Measurements from ENCODE around the gene TRIOBP.
"Not testable (repeated sequence)": the region's sequence is repeated elsewhere in the genome, so short reads cannot be mapped to it uniquely, and the experiment has no call there.

The TRIOBP gene

DNA sequence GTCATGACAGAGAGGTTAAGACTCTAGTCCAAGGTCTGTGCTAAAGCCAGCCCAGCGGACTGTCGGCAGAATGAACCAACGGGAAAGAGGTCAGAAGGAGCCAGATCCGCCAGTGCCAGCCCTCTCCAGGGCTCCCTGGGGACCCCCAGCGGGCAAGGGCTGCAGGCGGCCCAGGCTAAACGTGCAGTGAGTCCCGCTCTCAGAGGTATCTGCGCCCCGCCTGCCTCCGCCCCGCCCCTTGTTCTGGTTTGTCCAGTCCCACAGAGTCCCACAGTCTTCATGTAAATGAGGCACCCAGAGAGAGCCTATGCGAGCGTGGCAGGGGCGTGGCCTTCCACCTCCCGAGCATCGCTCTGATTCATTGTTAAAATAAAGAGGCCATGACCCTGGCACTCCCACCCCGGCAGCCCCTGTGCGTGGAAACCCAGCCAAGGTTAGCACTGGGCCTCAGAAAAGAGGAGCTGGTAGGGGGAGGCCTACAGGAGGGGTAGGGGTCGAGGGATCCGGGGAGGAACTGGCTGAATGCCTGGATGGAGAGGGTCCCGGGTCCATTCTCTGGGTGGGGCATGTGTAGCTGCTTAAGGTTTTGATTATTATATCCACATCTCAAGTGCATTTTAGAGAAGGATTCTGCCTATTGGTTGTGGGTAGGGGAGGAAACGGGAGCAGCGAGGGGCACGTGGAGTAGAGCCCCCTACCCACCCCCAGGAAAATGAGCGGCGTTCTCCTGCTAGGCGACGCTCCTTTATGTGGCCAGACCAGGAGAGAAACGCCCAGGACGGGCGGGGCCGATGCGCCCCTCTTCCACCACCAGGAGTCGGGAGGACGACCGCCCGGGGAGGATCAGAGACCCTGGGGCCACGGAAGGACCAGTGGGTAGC, at the start of gene TRIOBP:
Gene TRIOBP (plus strand): TSS at position 392 of the 881 bp plus-strand sequence. CDS start 4,318 bp downstream, outside the sequence.
- DNase-seq = peak; percentile 99

DNA sequence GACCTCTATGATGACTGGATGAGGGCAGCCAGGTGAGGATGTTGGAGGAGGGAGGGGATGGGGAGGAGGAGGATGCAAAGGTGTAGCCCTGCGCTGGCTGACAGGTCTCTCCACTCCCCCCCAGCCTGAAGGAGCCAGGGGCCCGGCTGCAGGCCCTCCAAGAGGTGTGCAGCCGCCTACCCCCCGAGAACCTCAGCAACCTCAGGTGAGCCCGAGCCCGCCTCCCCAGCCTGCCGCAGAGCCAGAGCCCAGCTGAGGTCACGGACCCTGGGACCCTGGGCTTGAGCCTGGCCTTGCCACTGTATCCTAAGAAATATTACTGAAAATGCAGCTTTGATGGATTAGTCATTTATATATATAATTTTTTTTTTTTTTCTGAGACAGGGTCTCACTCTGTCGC, 49.5 kb upstream of the TRIOBP start:
- DNase-seq = no peak

GRCh38 chr22:37647928-37648327, 48.9 kb upstream of the TRIOBP start:
- no peak for DNase-seq

DNA sequence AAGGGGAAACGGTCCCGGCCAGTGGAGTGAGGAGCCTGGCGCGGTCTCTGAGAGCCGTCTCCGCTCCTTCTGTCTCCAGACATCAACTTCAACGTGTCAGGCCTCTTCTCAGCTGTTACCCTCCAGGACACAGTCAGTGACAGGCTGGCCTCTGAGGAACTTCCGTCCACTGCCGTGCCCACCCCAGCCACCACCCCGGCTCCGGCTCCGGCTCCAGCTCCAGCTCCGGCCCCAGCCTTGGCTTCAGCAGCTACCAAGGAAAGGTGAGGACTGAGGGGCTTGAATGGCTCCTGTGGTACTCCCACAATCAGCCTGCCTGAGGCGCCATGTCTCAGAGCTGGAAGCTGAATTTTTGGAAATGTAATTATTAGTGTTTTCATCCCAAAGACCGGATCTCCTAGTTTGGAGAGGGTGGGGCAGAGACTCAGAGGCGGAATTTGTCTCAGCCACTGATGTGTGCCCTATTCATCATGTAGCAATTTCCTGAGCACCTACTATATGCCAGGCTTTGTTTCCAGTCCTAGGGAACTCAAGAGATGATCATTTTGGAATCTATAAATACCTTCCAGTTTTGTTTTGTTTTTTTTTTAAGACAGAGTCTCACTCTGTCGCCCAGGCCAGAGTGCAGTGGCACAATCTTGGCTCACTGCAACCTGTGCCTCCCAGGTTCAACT, 46.2 kb upstream of the TRIOBP start:
- DNase-seq = no peak

DNA sequence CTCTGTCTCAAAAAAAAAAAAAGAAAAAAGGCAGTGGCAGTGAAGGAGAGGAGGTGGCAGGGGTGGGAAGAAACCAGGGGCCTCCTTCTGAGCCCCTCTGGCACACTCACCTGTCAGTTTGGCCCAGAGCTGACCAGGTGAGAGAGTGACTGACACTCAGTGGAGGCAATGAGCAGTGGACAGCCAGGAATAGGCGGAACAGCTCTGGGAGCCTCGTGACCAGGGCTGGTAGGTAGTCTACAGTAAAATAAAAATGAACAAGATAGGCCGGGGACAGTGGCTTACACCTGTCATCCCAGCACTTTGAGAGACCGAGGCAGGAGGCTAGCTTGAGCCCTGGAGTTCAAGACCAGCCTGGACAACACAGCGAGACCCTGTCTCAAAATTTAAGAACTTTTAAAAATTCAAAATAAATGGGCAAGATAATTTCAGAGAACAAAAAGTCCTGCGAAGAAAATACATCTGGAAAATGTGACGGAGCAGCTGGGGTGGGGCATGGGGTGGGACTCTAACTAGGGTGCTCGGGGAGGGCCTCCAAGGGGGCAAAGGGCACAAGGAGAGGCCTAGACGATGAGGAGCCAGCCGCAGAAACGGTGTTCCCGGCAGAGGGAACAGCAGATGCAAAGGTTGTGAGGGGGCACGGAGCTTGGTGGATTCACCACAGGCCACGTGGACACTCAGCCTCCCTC, 42.1 kb upstream of the TRIOBP start:
- no peak for DNase-seq

DNA sequence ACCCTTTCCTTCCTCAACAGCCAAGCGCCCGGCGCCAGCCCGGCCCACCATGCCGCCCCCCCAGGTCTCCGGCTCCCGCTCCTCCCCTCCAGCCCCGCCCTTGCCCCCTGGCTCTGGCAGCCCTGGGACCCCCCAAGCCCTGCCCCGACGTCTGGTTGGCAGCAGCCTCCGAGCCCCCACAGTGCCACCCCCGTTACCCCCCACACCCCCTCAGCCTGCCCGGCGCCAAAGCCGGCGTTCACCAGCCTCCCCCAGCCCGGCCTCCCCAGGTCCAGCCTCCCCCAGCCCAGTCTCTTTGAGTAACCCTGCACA, 41.6 kb upstream of the TRIOBP start:
- DNase-seq = no peak

GRCh38 chr22:37656583-37656982, 40.3 kb upstream of the TRIOBP start:
- not testable (repeated sequence) for DNase-seq

DNA sequence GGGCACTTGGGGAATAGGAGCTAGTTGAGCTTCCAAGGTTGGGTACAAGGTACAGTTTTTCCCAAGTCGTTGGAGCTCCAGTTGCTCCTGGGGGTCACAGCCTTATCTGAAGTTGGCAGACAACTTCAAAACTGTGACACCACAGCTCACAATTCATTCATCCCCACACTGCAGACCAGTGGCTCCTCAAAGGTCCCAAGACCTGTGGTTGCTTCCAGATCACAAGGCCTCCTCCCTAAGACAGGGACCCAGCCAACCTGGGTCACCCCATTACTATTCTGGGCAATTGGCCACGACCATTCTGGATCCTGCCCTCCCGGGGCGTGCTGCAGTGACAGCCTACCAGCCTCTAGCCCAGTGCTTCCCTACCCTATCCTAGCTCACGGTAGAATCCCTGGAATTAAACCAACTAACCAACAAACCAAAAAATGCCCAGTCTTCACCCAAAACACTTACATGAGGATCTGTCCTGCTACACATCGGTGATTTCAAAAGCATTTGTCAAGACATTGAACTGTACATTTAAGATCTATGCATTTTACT, 39.2 kb upstream of the TRIOBP start:
- no peak for DNase-seq

DNA sequence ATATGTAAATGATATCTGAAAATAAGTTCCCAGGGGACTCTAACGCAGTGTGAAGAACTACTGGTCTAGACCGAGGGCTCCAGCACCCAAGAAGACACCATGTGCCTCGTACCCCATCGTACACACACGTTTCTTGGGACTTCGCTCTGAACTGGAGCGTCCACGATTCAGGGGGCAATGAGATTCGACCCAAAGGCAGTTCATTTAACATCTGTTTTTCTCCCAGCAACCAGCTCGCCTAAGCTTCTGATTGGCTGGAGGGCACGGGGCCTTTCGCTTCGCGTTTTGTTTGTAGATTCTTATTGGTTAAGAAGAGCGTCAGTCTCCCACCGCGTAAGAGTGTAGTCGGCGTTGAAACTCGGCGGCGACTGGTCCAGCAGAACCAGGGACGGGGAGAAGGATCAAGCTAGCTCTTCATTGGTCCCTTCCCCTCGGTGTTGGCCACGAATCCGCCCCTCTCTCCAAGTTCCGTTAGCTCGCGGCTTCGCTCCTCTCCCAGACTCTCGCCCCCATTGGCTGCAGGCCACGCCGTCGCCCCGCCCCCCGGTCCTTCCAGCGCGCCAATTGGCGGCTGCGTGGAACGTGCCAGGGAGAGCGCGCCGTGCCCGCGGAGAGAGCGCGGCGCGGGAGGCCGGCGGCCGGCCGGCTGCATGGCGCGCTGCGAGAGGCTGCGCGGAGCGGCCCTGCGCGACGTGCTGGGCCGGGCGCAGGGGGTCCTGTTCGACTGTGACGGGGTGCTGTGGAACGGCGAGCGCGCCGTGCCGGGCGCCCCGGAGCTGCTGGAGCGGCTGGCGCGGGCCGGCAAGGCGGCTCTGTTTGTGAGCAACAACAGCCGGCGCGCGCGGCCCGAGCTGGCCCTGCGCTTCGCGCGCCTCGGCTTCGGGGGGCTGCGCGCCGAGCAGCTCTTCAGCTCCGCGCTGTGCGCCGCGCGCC, 38.4 kb upstream of the TRIOBP start, which contains the start of gene PDXP:
Gene PDXP (plus strand): TSS at position 591 of the 933 bp plus-strand sequence. CDS start 60 bp downstream, at position 651.
- DNase-seq = peak; percentile 100

DNA sequence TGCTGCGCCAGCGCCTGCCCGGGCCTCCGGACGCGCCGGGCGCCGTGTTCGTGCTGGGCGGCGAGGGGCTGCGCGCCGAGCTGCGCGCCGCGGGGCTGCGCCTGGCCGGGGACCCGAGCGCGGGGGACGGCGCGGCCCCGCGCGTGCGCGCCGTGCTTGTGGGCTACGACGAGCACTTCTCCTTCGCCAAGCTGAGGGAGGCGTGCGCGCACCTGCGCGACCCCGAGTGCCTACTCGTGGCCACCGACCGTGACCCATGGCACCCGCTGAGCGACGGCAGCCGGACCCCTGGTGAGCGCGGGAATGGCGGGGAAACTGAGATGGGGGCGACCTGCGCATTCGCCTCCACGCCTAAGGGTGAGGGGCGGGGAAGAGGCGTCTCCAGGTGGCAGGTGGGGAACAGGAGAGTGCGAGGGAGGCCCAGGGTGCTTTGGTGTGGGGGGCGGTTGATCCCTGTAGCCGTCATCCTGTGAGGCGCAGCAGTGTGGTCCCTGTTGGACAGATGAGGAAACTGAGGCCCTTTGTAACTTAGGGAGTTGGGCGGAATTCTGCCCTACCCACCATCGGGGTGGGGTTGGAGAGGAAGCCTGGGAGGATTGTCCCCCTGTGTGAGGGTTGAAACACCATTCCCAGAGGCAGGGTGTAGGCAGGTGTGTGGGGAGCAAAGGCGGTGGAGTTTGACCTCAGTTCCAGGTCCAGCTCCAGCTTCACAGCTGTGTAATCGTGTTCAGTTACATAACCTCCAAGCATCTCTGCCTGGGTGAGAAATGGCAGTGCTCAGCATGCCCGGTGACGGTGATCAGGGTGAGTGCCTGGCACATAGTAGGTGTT, 37.6 kb upstream of the TRIOBP start:
- peak; percentile 36 for DNase-seq

- DNase-seq = no peak
Measured at GRCh38 chr22:37659897-37660708, 36.7 kb upstream of the TRIOBP start.

GRCh38 chr22:37660709-37661045, 36.2 kb upstream of the TRIOBP start:
- DNase-seq = no peak

GRCh38 chr22:37661160-37661924, 35.5 kb upstream of the TRIOBP start:
- DNase-seq = peak; percentile 95

DNA sequence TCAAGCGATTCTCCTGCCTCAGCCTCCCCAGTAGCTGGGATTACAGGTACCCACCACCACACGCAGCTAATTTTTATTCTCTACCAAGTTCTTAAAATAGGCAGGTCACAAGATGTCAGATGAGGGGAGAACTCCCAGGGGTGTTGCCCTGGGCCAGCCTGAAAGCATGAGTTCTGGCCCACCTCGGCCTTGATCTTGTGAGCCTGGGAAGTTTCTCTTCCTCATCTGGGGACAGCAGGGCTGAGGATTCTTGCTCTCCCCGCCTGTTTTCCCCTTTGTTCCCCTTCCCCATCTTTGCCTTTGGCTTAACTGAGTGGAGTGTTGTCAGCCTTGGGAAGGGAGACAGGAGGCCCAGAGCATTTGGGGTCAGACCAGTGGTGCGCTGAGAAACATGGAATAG, 34.8 kb upstream of the TRIOBP start:
- DNase-seq = no peak

DNA sequence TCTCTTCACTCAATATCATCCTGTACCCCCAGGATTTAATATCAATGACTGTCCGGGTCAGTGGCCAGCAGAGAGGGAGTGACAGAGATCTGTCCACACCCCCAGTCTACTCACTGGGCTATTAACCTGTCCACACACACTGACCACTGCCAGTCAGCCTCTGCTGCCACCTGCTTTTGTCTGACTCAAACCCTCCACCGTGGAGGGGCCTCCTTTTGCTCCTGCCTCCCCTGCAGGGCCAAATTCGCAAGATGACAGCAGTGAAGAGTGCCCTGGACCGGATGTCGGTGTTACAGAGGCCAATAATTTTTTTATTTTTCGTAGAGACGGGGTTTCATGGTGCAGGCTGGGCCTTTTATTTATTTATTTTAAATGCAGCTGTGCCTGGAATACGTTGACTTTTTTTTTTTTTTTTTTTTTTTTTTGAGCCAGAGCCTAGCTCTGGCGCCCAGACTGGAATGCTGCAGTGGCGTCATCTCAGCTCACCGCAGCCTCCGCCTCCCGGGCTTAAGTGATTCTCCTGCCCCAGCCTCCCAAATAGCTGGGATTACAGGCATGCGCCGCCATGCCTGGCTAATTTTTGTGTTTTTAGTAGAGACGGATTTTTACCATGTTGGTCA, 33.2 kb upstream of the TRIOBP start:
- no peak for DNase-seq

DNA sequence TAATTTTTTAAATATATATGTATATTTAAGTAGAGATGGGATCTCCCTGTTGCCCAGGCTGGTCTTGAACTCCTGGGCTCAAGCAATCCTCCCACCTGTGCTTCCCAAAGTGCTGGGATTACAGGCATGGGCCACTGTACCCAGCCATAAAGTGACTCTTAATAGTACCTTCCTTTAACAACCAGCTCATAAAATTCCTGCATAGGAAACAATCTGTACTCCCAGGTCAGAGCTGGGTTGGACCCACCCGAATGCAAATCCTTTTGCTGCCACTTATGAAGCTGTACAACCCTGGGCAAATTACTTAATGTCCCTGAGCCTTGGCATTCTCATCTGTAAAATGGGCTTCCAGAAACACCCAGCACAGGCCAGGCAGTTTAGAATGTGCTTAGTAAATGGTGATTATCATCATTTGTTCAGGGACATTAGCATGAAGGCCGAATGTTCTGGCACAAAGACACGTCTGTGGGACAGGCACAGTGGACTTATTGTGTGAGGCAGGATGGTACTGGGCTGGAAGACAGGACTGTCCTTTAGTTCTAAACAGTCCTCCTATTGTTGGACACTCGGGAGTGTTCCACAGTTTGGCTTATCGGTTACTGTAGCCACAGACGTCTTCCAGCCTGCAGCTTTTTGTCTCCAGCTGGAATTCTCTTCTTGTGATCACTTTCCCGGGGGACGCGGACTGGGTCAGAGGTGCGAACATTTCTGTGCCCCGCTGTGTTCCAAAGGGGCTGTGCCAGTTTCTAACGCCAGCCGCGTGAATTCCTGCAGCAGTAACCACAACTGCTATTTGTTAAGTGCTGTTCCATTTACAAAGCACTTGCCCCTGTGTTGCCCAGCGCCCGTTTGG, 32.4 kb upstream of the TRIOBP start:
- no peak for DNase-seq

DNA sequence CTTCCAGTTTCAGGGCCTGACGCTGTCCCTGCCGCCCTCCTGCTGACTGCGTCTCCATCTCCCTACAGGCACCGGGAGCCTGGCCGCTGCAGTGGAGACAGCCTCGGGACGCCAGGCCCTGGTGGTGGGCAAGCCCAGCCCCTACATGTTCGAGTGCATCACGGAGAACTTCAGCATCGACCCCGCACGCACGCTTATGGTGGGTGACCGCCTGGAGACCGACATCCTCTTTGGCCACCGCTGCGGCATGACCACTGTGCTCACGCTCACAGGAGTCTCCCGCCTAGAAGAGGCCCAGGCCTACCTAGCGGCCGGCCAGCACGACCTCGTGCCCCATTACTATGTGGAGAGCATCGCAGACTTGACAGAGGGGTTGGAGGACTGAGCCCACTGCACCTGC, 31.4 kb upstream of the TRIOBP start:
- DNase-seq = no peak

DNA sequence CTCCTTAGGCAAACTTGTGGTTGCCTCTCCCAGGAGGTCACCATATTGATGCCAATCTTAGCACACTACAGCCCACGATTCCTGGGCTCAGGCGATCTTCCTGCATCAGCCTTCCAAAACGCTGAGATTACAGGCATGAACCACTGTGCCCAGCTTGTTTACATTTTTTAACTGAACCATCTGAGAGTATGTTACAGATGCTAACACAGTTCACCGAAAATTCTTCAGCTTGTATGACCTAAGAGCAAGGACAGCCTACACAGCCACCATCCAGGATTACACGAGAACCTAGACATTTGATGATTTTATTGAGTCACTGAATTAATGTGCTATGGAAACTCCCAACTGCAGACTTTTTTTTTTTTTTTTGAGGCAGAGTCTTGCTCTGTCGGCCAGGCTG, 27.3 kb upstream of the TRIOBP start:
- no peak for DNase-seq

All from NCI-H2171 treated with DMSO at 0.1 percent for 48 hours (cell line).